ENCODE measurements around the gene ZNF143. TPM values are rescaled to one million over a fixed set of nuclear protein-coding genes. Genes with fewer than 3 reads are reported as not detected.

The ZNF143 gene
- 24.9 and 28.2 TPM in 2 replicates for total RNA-seq

DNA sequence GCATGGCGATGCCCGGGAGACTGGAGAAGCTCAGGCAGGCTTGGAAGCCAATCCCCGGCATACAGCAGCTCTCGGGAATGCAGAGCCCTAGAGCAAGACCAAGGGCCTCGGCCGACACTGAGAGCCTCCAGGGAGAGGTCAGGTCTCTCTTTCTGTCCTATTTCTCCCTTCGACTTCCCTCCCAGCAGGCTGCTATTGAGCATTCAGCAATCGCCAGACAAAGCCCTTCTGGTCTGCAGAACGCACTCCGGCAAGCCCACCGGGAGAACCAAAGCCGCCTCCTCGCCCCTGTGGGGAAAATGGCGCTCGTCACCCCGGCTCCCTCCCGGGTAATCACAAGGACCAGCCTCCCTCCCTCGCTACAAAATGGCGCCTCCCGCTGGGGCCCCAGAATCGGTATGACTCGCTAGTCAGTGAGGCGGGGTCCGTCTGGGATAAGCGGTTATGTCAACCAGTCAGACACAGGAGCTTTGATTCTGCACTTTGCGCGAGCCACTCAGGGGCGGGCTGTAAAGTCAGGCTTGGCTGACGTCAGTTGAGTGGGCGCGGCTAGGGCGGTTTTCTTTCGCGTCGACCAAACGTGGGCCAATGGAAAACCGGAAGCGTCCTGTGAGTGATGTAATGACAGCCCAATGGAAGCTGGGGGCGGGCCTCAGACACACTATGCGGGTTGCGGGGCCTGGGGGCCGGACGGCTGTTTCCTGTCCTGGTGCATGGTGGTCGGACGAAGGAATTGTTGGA, at the start of gene ZNF143:
TSS of gene ZNF143 (plus strand) at position 691 of the 741 bp plus-strand sequence. CDS start 10,297 bp downstream, outside the sequence.

DNA sequence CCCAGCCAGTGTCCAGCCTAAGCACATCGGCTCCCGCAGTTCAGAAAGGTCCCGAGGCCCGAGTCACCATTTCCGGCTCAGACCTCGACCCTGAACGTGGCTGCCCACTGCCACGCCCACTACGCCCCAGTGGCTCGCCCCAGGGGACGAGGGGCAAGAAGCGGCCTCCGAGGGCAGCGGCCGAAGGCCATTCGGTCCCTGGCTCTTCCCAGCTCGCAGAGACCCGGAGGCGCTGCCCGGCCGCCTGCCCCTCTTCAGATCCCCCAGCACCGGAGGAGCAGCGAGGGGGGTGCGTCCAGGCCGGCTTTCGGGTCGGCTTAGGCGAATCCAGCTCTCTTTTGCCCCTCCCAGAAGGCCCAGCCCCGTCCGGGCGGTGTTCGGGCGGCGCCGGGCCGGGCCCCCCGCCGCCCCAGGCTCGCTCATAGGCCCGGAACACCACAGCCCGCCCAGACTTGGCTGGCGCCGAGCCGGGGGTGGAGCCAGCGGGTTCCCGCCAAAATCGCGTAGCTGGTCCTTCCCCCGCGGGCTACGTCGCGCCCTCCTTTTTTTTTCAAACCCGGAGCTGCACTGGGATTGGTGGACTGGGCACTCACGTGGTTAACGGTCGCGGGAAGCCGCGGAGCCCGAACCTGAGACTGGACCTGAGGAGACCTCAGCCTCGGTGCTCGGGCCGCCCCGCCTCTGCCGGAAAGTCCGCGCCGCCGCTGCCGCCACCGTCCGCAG, 112.4 kb downstream of the ZNF143 start, which contains the start of gene WEE1:
TSS of gene WEE1 (plus strand) at position 619 of the 723 bp plus-strand sequence. CDS start 264 bp downstream, outside the sequence.

Small RNAs within 50 kb of the gene (small RNA-seq; reads per million reads assigned to genes)
- gene RF01210 (not detected), gene SNORA23 (946 reads per million, percentile 99 among the genes with 10 or more reads in this experiment)

Other genes starting within 250 kb of the ZNF143 start
- gene DENND5A, start 195.7 kb upstream of the ZNF143 start, total RNA-seq: 136 and 138 TPM in 2 replicates
- gene TMEM41B, start 146.4 kb upstream of the ZNF143 start, total RNA-seq: 42.2 and 50.9 TPM in 2 replicates
- gene IPO7, start 76.4 kb upstream of the ZNF143 start, total RNA-seq: 259 and 276 TPM in 2 replicates
- 39.5 and 50.5 TPM in 2 replicates for gene WEE1, start 112.7 kb downstream of the ZNF143 start, total RNA-seq
- gene SWAP70, start 203.1 kb downstream of the ZNF143 start, total RNA-seq: 209 and 247 TPM in 2 replicates

All from thoracic aorta endothelial cell (primary cell).